ENCODE results near the gene CCDC71L. TPM values are rescaled to one million over a fixed set of nuclear protein-coding genes. Genes with fewer than 3 reads are reported as not detected.
"Not testable (repeated sequence)": the region's sequence is repeated elsewhere in the genome, so short reads cannot be mapped to it uniquely, and the experiment has no call there.

The CCDC71L gene
- total RNA-seq = 10 to 100 TPM in 3 of 4 donors, 1 to 10 TPM in 1; 9.1 to 30.9 (median 18.8) TPM

DNA sequence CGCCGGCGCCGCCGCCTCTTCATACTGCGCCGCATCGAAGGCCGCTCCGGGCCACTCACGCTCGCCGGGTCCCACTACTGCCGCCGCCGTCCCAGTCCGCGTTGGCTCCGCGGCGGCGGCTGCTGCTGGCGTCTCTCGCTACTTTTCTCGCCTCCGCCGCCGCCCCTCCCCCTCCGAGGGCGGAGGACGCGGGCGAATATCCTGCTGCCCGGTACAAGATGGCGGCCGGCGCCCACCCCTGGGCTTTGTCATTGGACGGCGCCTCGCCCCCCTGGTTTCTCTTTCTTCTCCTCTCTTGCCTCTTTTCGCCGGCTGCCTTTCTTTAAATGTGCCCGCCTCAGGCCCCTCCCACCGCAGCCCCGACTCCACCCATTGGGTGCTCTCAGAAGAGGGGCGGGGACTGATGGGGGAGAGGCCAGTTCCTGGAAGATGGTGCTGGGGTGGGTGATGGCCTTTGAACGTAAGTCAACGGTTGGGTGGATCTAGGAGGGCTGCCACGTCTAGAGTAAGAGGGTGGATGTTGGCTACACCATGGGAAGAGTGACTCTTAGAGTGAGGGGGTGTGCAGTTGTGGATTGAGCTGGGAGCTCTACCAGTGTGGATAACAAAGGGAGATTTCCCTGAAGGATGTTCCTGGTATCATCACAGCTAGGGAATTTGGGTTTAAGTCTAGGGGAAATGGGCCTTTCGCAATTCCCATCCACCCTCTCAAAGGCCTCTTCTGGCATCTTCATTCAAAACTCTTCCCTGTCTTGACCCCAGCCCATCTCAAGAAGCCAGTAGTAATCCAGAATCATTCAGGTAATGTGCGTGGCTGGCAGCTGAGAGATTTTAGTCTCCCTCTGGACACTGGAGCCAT is at the start of gene CCDC71L:
Gene CCDC71L (minus strand): TSS at position 297 of the 859 bp plus-strand sequence. CDS start 262 bp downstream, at position 35.
- TF ChIP-seq, protein P1, sequence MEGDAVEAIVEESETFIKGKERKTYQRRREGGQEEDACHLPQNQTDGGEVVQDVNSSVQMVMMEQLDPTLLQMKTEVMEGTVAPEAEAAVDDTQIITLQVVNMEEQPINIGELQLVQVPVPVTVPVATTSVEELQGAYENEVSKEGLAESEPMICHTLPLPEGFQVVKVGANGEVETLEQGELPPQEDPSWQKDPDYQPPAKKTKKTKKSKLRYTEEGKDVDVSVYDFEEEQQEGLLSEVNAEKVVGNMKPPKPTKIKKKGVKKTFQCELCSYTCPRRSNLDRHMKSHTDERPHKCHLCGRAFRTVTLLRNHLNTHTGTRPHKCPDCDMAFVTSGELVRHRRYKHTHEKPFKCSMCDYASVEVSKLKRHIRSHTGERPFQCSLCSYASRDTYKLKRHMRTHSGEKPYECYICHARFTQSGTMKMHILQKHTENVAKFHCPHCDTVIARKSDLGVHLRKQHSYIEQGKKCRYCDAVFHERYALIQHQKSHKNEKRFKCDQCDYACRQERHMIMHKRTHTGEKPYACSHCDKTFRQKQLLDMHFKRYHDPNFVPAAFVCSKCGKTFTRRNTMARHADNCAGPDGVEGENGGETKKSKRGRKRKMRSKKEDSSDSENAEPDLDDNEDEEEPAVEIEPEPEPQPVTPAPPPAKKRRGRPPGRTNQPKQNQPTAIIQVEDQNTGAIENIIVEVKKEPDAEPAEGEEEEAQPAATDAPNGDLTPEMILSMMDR (IDR thresholded peaks at IDR 0.05) = no peak
- peak; percentile 66 to 77 for TF ChIP-seq POLR2A (IDR thresholded peaks at IDR 0.05)
- no peaks in the 10 kb centered on the region for H3K27me3 ChIP-seq
- no peaks in the 10 kb centered on the region for H3K9me3 ChIP-seq
- peak; percentile 96 for DNase-seq
- peaks cover 0 to 14% of the 10 kb centered on the region in 2 donors for H3K4me1 ChIP-seq
- H3K4me3 ChIP-seq = peak within 1 kb of the TSS; percentile 62 to 83
- intact Hi-C loops (cut with DNase I; ENCODE audit: low total_unique reads) = no loop called here
- no peaks in the 10 kb centered on the region for H3K36me3 ChIP-seq
- peak within 1 kb of the TSS; percentile 97 to 99 for H3K27ac ChIP-seq

DNA sequence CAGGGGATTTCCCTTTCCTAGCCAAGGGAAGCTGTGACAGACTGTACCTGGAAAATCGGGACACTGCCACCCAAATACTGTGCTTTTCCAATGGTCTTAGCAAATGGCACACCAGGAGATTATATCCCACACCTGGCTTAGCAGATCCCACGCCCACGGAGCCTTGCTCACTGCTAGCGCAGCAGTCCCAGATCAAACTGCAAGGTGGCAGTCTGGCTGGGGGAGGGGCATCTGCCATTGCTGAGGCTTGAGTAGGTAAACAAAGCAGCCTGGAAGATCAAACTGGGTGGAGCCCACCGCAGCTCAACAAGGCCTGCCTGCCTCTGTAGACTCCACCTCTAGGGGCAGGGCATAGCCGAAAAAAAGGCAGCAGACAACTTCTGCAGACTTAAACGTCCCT is 48.6 kb upstream of the CCDC71L start:
- H3K4me1 ChIP-seq; H3K27ac ChIP-seq; H3K4me3 ChIP-seq; intact Hi-C loops (cut with DNase I; ENCODE audit: low total_unique reads); DNase-seq; H3K36me3 ChIP-seq; H3K9me3 ChIP-seq; H3K27me3 ChIP-seq: not testable (repeated sequence)

- no peaks in the 10 kb centered on the region for H3K4me1 ChIP-seq
- DNase-seq = no peak
Observed at GRCh38 chr7:106704000-106704840, 43.3 kb upstream of the CCDC71L start.

GRCh38 chr7:106693677-106694353 is 32.9 kb upstream of the CCDC71L start:
- Histone ChIP-seq H3K27me3 (no peaks in the 10 kb centered on the region), H3K36me3 (no peaks in the 10 kb centered on the region), H3K4me3 (no peak overlapping the region), H3K4me1 (no peaks in the 10 kb centered on the region), H3K27ac (no peak overlapping the region), H3K9me3 (no peaks in the 10 kb centered on the region)
- TF ChIP-seq, protein P1 (IDR thresholded peaks at IDR 0.05) = no peak
- TF ChIP-seq POLR2A (IDR thresholded peaks at IDR 0.05) = no peak
- DNase-seq = no peak
- intact Hi-C loops (cut with DNase I; ENCODE audit: low total_unique reads) = no loop called here

More at GRCh38 chr7:106704000-106704840, 43.3 kb upstream of the CCDC71L start:
- Histone ChIP-seq H3K36me3 (no peaks in the 10 kb centered on the region), H3K27me3 (no peaks in the 10 kb centered on the region), H3K4me3 (no peak overlapping the region), H3K9me3 (no peaks in the 10 kb centered on the region), H3K27ac (no peak overlapping the region)
- TF ChIP-seq POLR2A (IDR thresholded peaks at IDR 0.05) = no peak
- TF ChIP-seq, protein P1 (IDR thresholded peaks at IDR 0.05) = no peak
- intact Hi-C loops (cut with DNase I; ENCODE audit: low total_unique reads) = no loop called here

DNA sequence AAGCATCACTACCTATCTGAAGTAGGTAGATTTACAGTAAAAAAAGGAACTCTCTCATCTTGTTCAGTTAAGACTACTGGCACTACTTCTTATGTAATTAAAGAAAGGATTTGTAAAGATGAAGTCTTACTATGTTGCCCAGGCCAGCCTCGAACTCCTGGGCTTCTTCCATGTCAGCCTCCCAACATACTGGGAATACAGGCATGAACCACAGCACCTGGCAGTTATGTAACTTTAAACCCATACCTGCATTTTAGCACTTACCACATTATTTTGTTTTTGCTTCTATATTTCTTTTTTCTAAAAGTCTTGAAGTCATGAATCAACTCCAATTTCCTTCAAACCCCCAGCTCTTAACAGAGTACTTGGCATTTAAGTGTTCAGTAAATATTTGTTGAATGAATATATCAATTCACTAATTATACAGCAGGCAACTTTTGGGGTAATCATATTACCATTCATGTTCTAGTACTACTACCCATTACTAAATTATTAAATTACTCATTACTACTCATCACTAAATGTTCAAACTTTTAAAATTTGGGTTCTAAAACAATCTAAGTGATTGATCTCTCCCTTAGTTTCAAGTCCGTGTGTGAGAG is 31.6 kb upstream of the CCDC71L start:
- intact Hi-C loops (cut with DNase I; ENCODE audit: low total_unique reads) = no loop called here
- TF ChIP-seq POLR2A (IDR thresholded peaks at IDR 0.05) = no peak
- TF ChIP-seq, protein P1 (IDR thresholded peaks at IDR 0.05) = no peak
- no peaks in the 10 kb centered on the region for H3K9me3 ChIP-seq

DNA sequence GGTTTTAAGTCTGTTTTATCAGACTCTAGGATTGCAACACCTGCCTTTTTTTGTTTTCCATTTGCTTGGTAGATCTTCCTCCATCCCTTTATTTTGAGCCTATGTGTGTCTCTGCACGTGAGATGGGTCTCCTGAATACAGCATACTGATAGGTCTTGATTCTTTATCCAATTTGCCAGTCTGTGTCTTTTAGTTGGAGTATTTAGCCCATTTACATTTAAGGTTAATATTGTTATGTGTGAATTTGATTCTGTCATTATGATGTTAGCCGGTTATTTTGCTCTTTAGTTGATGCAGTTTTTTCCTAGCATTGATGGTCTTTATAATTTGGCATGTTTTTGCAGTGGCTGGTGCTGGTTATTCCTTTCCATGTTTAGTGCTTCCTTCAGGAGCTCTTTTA is 27.2 kb upstream of the CCDC71L start:
- intact Hi-C loops (cut with DNase I; ENCODE audit: low total_unique reads); H3K27me3 ChIP-seq; H3K27ac ChIP-seq; DNase-seq; H3K9me3 ChIP-seq; H3K4me1 ChIP-seq; H3K36me3 ChIP-seq; H3K4me3 ChIP-seq: not testable (repeated sequence)

More for the DNA sequence above, 31.6 kb upstream of the CCDC71L start:
- Histone ChIP-seq H3K4me3 (no peak overlapping the region), H3K4me1 (no peaks in the 10 kb centered on the region), H3K36me3 (no peaks in the 10 kb centered on the region), H3K27me3 (no peaks in the 10 kb centered on the region), H3K27ac (no peak overlapping the region)
- DNase-seq = no peak
